Activated T-cell treated with anti-CD3 and anti-CD28 coated beads, Interleukin-2, amount 50 U/mL, for 72 hours (primary cell): ENCODE measurements around the gene NGEF. TPM values are rescaled to one million over a fixed set of nuclear protein-coding genes. Genes with fewer than 3 reads are reported as not detected.

Experiments
- ATAC-seq, 2 donors: fragments of 150-1000 bp; cut with Tn5 transposase; replicated peaks in 1 of 2; 2 replicates each; pipeline ENCODE4 v1.10.0; 2021; ENCODE audit warnings: moderate library complexity in 2 of 2, mild to moderate bottlenecking in 1 of 2
- DNase-seq, 2 donors: peaks; one replicate each; pipeline ENCODE4 v3.0.0; 2021 to 2022; ENCODE audit warnings: mixed read lengths in 1 of 2
- H3K27ac Mint-ChIP-seq: one replicate; pipeline ENCODE4 v1.8.0; 2022; ENCODE audit warnings: mild to moderate bottlenecking, moderate library complexity, mixed read lengths
- H3K27me3 Mint-ChIP-seq: one replicate; pipeline ENCODE4 v1.8.0; 2022; ENCODE audit warnings: low read depth, mixed read lengths
- H3K36me3 Mint-ChIP-seq, 2 donors: one replicate each; pipeline ENCODE4 v1.8.0; 2022; ENCODE audit warnings: mixed read lengths in 2 of 2, mild to moderate bottlenecking in 1 of 2; ENCODE audit not compliant: insufficient read depth in 2 of 2
- H3K4me1 Mint-ChIP-seq: one replicate; pipeline ENCODE4 v1.8.0; 2022; ENCODE audit warnings: low read depth, mixed read lengths
- H3K4me3 Mint-ChIP-seq, 2 donors: one replicate each; pipeline ENCODE4 v1.8.0; 2022; ENCODE audit warnings: mild to moderate bottlenecking in 2 of 2, mixed read lengths in 2 of 2, moderate library complexity in 2 of 2
- H3K9me3 Mint-ChIP-seq, 2 donors: one replicate each; pipeline ENCODE4 v1.8.0; 2022; ENCODE audit warnings: mixed read lengths in 2 of 2
- total RNA-seq, 2 donors: library from RNA; stranded (reverse); gene quantifications; one replicate each; pipeline ENCODE4 v1.2.3, GENCODE V29; 2022

NGEF gene
- 1 to 10 TPM in 1 of 2 donors, under 1 TPM in 1; 0.55 to 2.3 TPM for total RNA-seq

- Mint-ChIP-seq H3K9me3 (peaks cover 4% of the 10 kb centered on the region in 2 donors), H3K4me3 (no peak within 1 kb of the TSS), H3K27me3 (no peaks in the 10 kb centered on the region), H3K27ac (no peak within 1 kb of the TSS), H3K36me3 (no peaks in the 10 kb centered on the region), H3K4me1 (no peaks in the 10 kb centered on the region)
- ATAC-seq (no peak), DNase-seq (no peak)
These were observed at the start of gene NGEF for GRCh38 chr2:233013027-233013461. NGEF (minus strand) TSS chr2:233013256; CDS start chr2:232974890, 38,366 bp downstream.

DNA sequence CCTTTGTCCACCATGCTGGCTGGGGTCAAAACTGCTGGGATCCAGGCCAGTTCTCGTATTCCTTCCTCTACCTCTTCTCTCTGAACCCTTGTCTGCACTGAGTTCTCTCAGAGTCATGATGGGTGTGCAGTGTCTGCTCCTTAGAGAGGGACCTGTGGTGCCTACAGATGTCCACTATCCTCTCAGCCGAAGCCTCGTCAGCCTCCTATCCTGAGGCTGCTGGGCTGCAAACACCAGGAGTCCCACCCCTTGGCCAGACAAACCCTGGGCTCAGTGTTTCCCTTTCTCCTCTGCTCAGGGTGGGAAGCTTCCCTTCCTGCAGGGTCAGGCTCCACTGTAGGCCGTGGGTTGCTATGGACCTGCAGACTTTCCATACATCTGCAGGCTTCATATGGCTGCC is 49.4 kb upstream of the NGEF start:
- peaks cover 9 to 14% of the 10 kb centered on the region in 2 donors for H3K36me3 Mint-ChIP-seq
- H3K27ac Mint-ChIP-seq, result peak overlapping the region; percentile 20
- peaks cover 59% of the 10 kb centered on the region for H3K4me1 Mint-ChIP-seq
- no peaks in the 10 kb centered on the region for H3K9me3 Mint-ChIP-seq
- no peak for ATAC-seq
- H3K4me3 Mint-ChIP-seq, result peak overlapping the region; percentile 83 to 97
- DNase-seq, result no peak
- H3K27me3 Mint-ChIP-seq, result no peaks in the 10 kb centered on the region

DNA sequence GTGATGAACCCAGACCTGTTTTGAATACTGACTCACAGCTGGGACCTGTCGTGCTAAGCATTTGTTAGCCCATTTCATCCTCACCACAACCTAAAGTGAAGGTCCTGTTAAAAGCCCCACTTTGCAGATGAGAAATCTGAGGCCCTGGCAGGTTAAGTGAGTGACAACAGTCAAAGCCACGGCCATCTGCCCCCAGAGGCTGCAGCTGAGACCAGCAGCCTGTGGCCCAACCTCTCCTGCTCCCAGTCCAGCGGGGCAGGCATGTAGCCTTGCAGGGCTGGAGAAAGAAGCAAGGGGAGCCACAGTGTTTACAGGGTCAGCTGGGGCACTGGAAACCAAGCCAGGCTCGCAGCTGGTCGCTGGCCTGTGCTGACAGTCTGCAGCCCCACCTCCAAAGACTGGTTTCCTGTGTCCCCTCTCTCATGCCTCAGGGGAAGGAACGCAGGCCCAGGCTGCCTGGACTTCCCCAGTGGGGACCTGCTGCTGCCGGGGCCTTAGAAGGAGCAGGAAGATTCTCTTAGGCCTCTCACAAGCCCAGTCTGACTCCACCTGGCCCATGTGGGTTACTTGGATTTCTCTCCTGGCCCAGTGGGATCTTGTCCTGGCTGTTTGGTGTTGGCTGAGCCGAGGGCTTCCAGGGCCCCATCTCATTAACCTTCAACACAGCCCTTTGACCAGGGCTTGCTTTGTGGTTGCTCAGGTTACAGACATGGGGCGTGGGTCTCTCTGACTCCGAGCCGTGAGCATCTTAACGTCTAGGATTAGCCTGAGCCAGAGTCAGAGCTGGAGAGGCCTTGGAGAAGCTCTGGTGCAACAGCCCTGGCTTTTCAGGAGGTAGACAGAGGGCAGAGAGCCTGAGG is 48.8 kb upstream of the NGEF start:
- peaks cover 6 to 8% of the 10 kb centered on the region in 2 donors for H3K36me3 Mint-ChIP-seq
- H3K27me3 Mint-ChIP-seq, result no peaks in the 10 kb centered on the region
- H3K9me3 Mint-ChIP-seq, result no peaks in the 10 kb centered on the region
- H3K4me1 Mint-ChIP-seq, result peaks cover 52% of the 10 kb centered on the region
- DNase-seq (peak; percentile 66 to 73), ATAC-seq (peak; percentile 72 to 73)
- H3K27ac Mint-ChIP-seq, result peak overlapping the region; percentile 94
- peak overlapping the region; percentile 83 to 97 for H3K4me3 Mint-ChIP-seq

GRCh38 chr2:233060980-233061590 is 48.0 kb upstream of the NGEF start:
- Mint-ChIP-seq H3K36me3 (peaks cover 2 to 6% of the 10 kb centered on the region in 2 donors), H3K4me1 (peaks cover 50% of the 10 kb centered on the region), H3K27me3 (no peaks in the 10 kb centered on the region), H3K27ac (peak overlapping the region; percentile 94), H3K9me3 (no peaks in the 10 kb centered on the region), H3K4me3 (peak overlapping the region; percentile 83 to 97)
- ATAC-seq (peak; percentile 43 to 52), DNase-seq (peak; percentile 61 to 75)

GRCh38 chr2:233060501-233060979 is 47.5 kb upstream of the NGEF start:
- ATAC-seq (peak; percentile 9 to 17), DNase-seq (no peak)
- peaks cover 50% of the 10 kb centered on the region for H3K4me1 Mint-ChIP-seq
- no peaks in the 10 kb centered on the region for H3K9me3 Mint-ChIP-seq
- no peaks in the 10 kb centered on the region for H3K27me3 Mint-ChIP-seq
- peak overlapping the region; percentile 94 for H3K27ac Mint-ChIP-seq
- peak overlapping the region; percentile 83 to 97 for H3K4me3 Mint-ChIP-seq
- peaks cover 0 to 6% of the 10 kb centered on the region in 2 donors for H3K36me3 Mint-ChIP-seq

DNA sequence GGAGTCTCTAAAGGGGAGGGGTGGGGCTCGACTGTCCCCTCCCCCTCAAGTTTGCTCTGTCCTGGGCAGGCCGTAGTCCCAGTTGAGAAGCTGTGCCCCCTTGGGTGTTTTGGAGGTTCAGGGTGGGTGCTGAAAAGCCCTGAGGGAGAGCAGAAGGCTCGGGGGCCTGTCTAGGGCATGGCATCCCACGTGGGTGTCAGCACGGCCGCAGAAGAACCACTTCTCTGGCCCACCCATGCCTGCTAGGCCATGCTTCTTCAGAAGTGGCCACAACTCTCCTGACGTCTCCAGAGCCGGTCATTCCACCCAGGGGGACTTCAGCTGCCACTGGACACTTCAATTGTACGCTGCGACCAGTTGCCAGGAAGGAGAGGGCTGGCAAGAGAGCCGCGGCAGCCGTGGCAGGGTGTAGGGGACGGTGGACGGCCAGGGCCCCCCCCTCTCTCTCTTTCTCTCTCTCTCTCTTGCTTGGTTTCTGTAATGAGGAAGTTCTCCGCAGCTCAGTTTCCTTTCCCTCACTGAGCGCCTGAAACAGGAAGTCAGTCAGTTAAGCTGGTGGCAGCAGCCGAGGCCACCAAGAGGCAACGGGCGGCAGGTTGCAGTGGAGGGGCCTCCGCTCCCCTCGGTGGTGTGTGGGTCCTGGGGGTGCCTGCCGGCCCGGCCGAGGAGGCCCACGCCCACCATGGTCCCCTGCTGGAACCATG is 46.9 kb upstream of the NGEF start, which contains the start of gene INPP5D:
INPP5D (plus strand) TSS at position 546 of the 704 bp plus-strand sequence; CDS start at position 683, 137 bp downstream.
- DNase-seq (peak; percentile 72 to 78), ATAC-seq (peak; percentile 57 to 63)
- Mint-ChIP-seq H3K9me3 (no peaks in the 10 kb centered on the region), H3K4me3 (peak within 1 kb of the TSS; percentile 83 to 97), H3K27me3 (no peaks in the 10 kb centered on the region), H3K27ac (peak within 1 kb of the TSS; percentile 94), H3K36me3 (peaks cover 0 to 6% of the 10 kb centered on the region in 2 donors), H3K4me1 (peaks cover 50% of the 10 kb centered on the region)

- Mint-ChIP-seq H3K36me3 (peaks cover 0 to 6% of the 10 kb centered on the region in 2 donors), H3K27me3 (peaks cover 3% of the 10 kb centered on the region)
- no peak for ATAC-seq
These were observed 46.4 kb upstream of the NGEF start for GRCh38 chr2:233059547-233059796.

GRCh38 chr2:233058717-233059546 is 45.9 kb upstream of the NGEF start:
- Mint-ChIP-seq H3K4me3 (peak overlapping the region; percentile 38 to 97), H3K36me3 (peaks cover 0 to 6% of the 10 kb centered on the region in 2 donors), H3K27ac (peak overlapping the region; percentile 16), H3K27me3 (peaks cover 6% of the 10 kb centered on the region), H3K4me1 (peaks cover 47% of the 10 kb centered on the region), H3K9me3 (no peaks in the 10 kb centered on the region)
- DNase-seq, result no peak
- ATAC-seq, result no peak

More at GRCh38 chr2:233059547-233059796, 46.4 kb upstream of the NGEF start:
- no peak overlapping the region for H3K27ac Mint-ChIP-seq
- DNase-seq, result peak in 1 of 2 donors; percentile 22
- H3K4me1 Mint-ChIP-seq, result peaks cover 46% of the 10 kb centered on the region
- no peaks in the 10 kb centered on the region for H3K9me3 Mint-ChIP-seq
- peak overlapping the region; percentile 83 to 97 for H3K4me3 Mint-ChIP-seq

DNA sequence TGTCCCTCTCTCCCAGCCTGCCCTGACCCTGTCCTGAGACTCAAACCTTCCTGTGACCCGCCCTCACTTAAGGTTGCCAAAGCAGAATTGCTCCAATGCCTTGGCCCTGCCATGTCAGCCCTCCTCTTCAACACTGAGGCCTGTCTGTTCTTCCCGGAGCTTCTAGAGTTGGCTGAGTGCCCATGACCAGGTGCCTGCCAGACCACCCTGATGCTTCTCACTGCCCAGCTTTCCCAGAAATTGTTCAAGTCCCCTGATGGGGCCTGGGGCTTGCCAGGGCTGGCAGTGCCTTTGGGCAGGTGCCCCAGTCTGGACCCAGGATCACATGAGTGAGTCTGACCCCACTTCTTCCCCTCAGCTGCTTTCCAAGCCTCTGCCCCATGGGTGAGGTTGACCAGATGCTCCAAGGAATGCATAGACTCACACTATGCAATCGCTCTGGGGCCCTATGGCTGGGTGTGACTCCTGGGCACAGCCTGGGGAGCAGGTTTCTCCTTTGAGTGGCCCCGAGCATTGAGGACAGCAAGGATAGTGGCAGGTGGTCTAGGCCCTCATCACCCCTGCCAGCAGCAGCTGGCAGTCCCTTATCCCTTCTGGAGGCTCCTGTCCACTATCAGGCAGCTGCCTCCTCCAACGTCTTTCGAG is 44.0 kb upstream of the NGEF start:
- DNase-seq, result no peak
- Mint-ChIP-seq H3K27ac (no peak overlapping the region), H3K4me3 (no peak overlapping the region), H3K9me3 (no peaks in the 10 kb centered on the region), H3K36me3 (peaks cover 0 to 6% of the 10 kb centered on the region in 2 donors), H3K4me1 (peaks cover 33% of the 10 kb centered on the region), H3K27me3 (peaks cover 6% of the 10 kb centered on the region)
- no peak for ATAC-seq

DNA sequence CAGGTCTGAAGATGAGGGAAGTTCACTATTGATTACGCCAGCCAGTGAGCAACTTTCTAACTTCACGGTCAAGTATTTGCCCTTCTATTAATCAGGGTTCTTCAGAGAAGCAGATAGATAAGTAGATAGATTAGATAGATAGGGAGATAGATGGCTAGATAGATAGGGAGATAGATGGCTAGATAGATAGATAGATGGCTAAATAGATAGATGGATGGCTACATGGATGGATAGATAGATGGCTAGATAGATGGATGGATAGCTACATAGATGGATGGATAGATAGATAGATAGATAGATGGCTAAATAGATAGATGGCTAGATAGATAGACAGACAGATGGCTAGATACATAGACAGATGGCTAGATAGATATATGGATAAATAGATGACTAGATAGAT is 42.3 kb upstream of the NGEF start:
- H3K4me3 Mint-ChIP-seq, result no peak overlapping the region
- no peak overlapping the region for H3K27ac Mint-ChIP-seq
- no peak for DNase-seq
- peaks cover 28% of the 10 kb centered on the region for H3K4me1 Mint-ChIP-seq
- H3K27me3 Mint-ChIP-seq, result peaks cover 6% of the 10 kb centered on the region
- no peak for ATAC-seq
- H3K9me3 Mint-ChIP-seq, result no peaks in the 10 kb centered on the region
- H3K36me3 Mint-ChIP-seq, result no peaks in the 10 kb centered on the region

GRCh38 chr2:233053928-233054784 is 41.1 kb upstream of the NGEF start:
- no peaks in the 10 kb centered on the region for H3K9me3 Mint-ChIP-seq
- ATAC-seq (peak; percentile 77 to 83), DNase-seq (peak; percentile 77 to 84)
- peaks cover 6% of the 10 kb centered on the region for H3K27me3 Mint-ChIP-seq
- peak overlapping the region in 1 of 2 donors; percentile 21 for H3K4me3 Mint-ChIP-seq
- H3K27ac Mint-ChIP-seq, result peak overlapping the region; percentile 20
- no peaks in the 10 kb centered on the region for H3K36me3 Mint-ChIP-seq
- peaks cover 18% of the 10 kb centered on the region for H3K4me1 Mint-ChIP-seq
